SW 1271 (cell line): Measurements from ENCODE around the gene MPP4.
A peak's percentile ranks its signal among the peaks of the same experiment; 100 is the strongest.
"Not testable (repeated sequence)": the region's sequence is repeated elsewhere in the genome, so short reads cannot be mapped to it uniquely, and the experiment has no call there.

Source experiments
- DNase-seq, 2 experiments: peaks; one replicate each; lab custom pipeline; 2025; lab: John Stamatoyannopoulos, UW

Gene MPP4

GRCh38 chr2:201674298-201674697 is 24.1 kb downstream of the MPP4 start:
- DNase-seq, result no peak

- no peak for DNase-seq
Observed at GRCh38 chr2:201673546-201673945, 24.9 kb downstream of the MPP4 start.

GRCh38 chr2:201671205-201671604 is 27.2 kb downstream of the MPP4 start:
- not testable (repeated sequence) for DNase-seq

- no peak for DNase-seq
Observed at GRCh38 chr2:201669865-201670264, 28.6 kb downstream of the MPP4 start.

GRCh38 chr2:201668402-201668910 is 30.0 kb downstream of the MPP4 start:
- no peak for DNase-seq

GRCh38 chr2:201664334-201664733 is 34.1 kb downstream of the MPP4 start:
- no peak for DNase-seq

- DNase-seq, result no peak
Observed at GRCh38 chr2:201661366-201661765, 37.1 kb downstream of the MPP4 start.

GRCh38 chr2:201660293-201660895 is 38.0 kb downstream of the MPP4 start:
- DNase-seq, result no peak

GRCh38 chr2:201656740-201657139 is 41.7 kb downstream of the MPP4 start:
- DNase-seq, result no peak

- no peak for DNase-seq
Observed at GRCh38 chr2:201656102-201656501, 42.3 kb downstream of the MPP4 start.

GRCh38 chr2:201654616-201655384 is 43.6 kb downstream of the MPP4 start:
- DNase-seq, result no peak

GRCh38 chr2:201653221-201653620 is 45.2 kb downstream of the MPP4 start:
- DNase-seq, result no peak

- DNase-seq, result no peak
Observed at GRCh38 chr2:201649442-201649841, 49.0 kb downstream of the MPP4 start.

- DNase-seq, result no peak
Observed at GRCh38 chr2:201647431-201647830, 51.0 kb downstream of the MPP4 start.

- DNase-seq, result no peak
Observed at GRCh38 chr2:201644001-201644400, 54.4 kb downstream of the MPP4 start.

GRCh38 chr2:201643216-201643890 is 55.1 kb downstream of the MPP4 start, which contains the start of gene TMEM237:
TMEM237 (minus strand) TSS chr2:201643503; CDS start chr2:201643400, 103 bp downstream.
- DNase-seq, result no peak

GRCh38 chr2:201642579-201643215 is 55.7 kb downstream of the MPP4 start:
- peak; percentile 14 to 66 for DNase-seq

GRCh38 chr2:201642086-201642578 is 56.3 kb downstream of the MPP4 start:
- DNase-seq, result no peak

- DNase-seq, result no peak
Observed at GRCh38 chr2:201639205-201639604, 59.2 kb downstream of the MPP4 start.

- DNase-seq, result no peak
Observed at GRCh38 chr2:201638326-201638725, 60.1 kb downstream of the MPP4 start.

- DNase-seq, result no peak
Observed at GRCh38 chr2:201633661-201634249, 64.7 kb downstream of the MPP4 start.

GRCh38 chr2:201631041-201631440 is 67.4 kb downstream of the MPP4 start:
- no peak for DNase-seq
